T-cell (primary cell): ENCODE results near the gene GRIK4. TPM values are rescaled to one million over a fixed set of nuclear protein-coding genes. Genes with fewer than 3 reads are reported as not detected.

Experiments
- ATAC-seq, 4 experiments: fragments of 200-7000 bp in 3 of 4; fragments of 150-1000 bp in 1 of 4; cut with Tn5 transposase; replicated peaks in 1 of 4; 1 replicate in 3 of 4; 2 replicates in 1 of 4; pipeline ENCODE4 v1.10.0; 2021; ENCODE audit warnings: moderate library complexity in 3 of 4, mild to moderate bottlenecking in 2 of 4, moderate number of reproducible peaks in 1 of 4
- CTCF ChIA-PET, 2 donors: fragments of 300-600 bp; sonication (Branson Sonifier 250); formaldehyde crosslinking; loops; one replicate each; lab custom pipeline; 2022; ENCODE audit warnings: antibody characterized with exemption in 2 of 2; lab: Charles Lee
- POLR2A ChIA-PET, 2 donors: fragments of 300-600 bp; sonication (Branson Sonifier 250); formaldehyde crosslinking; loops; one replicate each; lab custom pipeline; 2022; ENCODE audit warnings: antibody characterized with exemption in 2 of 2; lab: Charles Lee
- DNase-seq, 35 experiments: peaks; one replicate each; pipeline versions ENCODE4 v3.0.0 to v3.0.0-alpha.2; 2013 to 2023
- H3K27ac ChIP-seq: one replicate; pipeline ENCODE4 v1.5.1; 2013; ENCODE audit warnings: low read length
- H3K27me3 ChIP-seq, 2 experiments: replicated peaks in 1 of 2; 1 replicate in 1 of 2; 2 replicates in 1 of 2; pipeline versions ENCODE4 v1.6.1 to v1.7.0; 2013; ENCODE audit warnings: low read length in 1 of 2, mixed read lengths in 1 of 2; ENCODE audit not compliant: control insufficient read depth in 2 of 2, insufficient read depth in 2 of 2; ENCODE audit errors: extremely low read depth in 1 of 2
- H3K36me3 ChIP-seq, 2 donors: 1 replicate in 1 of 2; 2 replicates in 1 of 2; pipeline versions ENCODE4 v1.6.1 to v1.7.0; 2013; ENCODE audit warnings: low read length in 1 of 2; ENCODE audit not compliant: control insufficient read depth in 2 of 2, insufficient read depth in 1 of 2; ENCODE audit errors: extremely low read depth in 1 of 2
- H3K4me1 ChIP-seq, 2 experiments: 1 replicate in 1 of 2; 2 replicates in 1 of 2; pipeline versions ENCODE4 v1.6.1 to v1.7.0; 2013; ENCODE audit warnings: low read length in 2 of 2, mixed read lengths in 1 of 2; ENCODE audit not compliant: insufficient read depth in 2 of 2, control insufficient read depth in 1 of 2; ENCODE audit errors: extremely low read depth in 1 of 2
- H3K4me3 ChIP-seq, 2 donors: 1 replicate in 1 of 2; 2 replicates in 1 of 2; pipeline versions ENCODE4 v1.5.1 to v1.7.0; 2013; ENCODE audit warnings: mild to moderate bottlenecking in 2 of 2, low read length in 1 of 2, moderate library complexity in 1 of 2; ENCODE audit not compliant: control insufficient read depth in 1 of 2; ENCODE audit errors: extremely low read depth in 1 of 2
- H3K9me3 ChIP-seq: 2 replicates; pipeline ENCODE4 v1.7.0; 2013
- H3K27ac Mint-ChIP-seq, 2 donors: one replicate each; pipeline ENCODE4 v1.8.0; 2020 to 2021; ENCODE audit warnings: mild to moderate bottlenecking in 2 of 2, mixed read lengths in 2 of 2
- H3K27me3 Mint-ChIP-seq, 2 donors: one replicate each; pipeline ENCODE4 v1.8.0; 2021 to 2022; ENCODE audit warnings: mixed read lengths in 2 of 2
- H3K36me3 Mint-ChIP-seq: one replicate; pipeline ENCODE4 v1.8.0; 2021; ENCODE audit warnings: mixed read lengths
- H3K4me1 Mint-ChIP-seq, 3 donors: one replicate each; pipeline ENCODE4 v1.8.0; 2020 to 2022; ENCODE audit warnings: mixed read lengths in 3 of 3, mild to moderate bottlenecking in 1 of 3
- H3K4me3 Mint-ChIP-seq, 3 donors: one replicate each; pipeline ENCODE4 v1.8.0; 2020 to 2022; ENCODE audit warnings: mild to moderate bottlenecking in 3 of 3, mixed read lengths in 3 of 3, moderate library complexity in 3 of 3
- H3K9me3 Mint-ChIP-seq, 3 donors: one replicate each; pipeline ENCODE4 v1.8.0; 2020 to 2022; ENCODE audit warnings: mixed read lengths in 3 of 3
- WGBS: methylation state at CpG from one replicate; pipeline ENCODE4 v1.1.5; 2013; ENCODE audit warnings: missing lambda C conversion rate; ENCODE audit not compliant: insufficient coverage; 5-methylcytosine and 5-hydroxymethylcytosine counted together
- total RNA-seq, 35 experiments: library from RNA in 6 of 35; stranded (reverse) in 6 of 35; fragments of 120-200 nt in 1 of 35; gene quantifications; one replicate each; pipeline versions ENCODE4 v1.2.1 to v1.2.4 and lab custom pipeline; 2013 to 2026

GRIK4 gene
- total RNA-seq, 5 donors from 2014 or later (not counting 1 experiment from before 2014, with no cell fraction given): 0.09 TPM; not detected in 4

DNA sequence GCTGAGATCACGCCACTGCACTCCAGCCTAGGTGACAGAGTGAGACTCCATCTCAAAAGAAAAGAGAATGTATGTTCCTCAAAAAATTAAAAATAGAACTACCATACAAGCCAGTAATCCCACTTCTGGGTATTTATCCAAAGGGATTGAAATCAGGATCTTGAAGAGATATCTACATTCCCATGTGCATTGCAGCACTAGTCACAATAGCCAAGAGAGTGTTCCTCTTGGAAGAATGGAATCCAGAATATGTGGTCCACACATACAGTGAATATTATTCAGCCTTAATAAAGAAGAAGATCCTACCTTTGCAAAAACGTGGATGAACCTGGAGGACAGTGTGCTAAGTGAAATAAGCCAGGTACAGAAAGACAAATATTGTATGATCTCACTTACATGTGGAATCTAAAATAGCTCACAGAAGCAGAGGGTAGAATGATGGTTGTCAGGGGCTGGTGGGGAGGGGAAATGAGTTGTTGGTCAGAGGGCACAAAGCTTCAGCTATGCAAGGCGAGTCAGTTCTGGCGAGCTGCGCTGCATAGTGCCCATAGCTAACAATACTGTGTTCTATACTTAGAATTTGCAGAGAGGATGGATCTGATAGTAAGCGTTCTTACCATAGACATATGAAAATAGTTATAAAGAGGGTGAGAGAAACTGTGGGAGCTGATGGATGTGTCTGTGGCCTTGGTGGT, 32.1 kb downstream of the GRIK4 start:
- H3K4me3 ChIP-seq: no peak overlapping the region
- peaks cover 0 to 32% of the 10 kb centered on the region in 2 experiments for H3K27me3 ChIP-seq
- H3K36me3 ChIP-seq: no peaks in the 10 kb centered on the region
- no peak for DNase-seq
- POLR2A ChIA-PET: no interaction called here
- no CpG with 5 or more reads among the region's 6 CpGs for WGBS
- no peaks in the 10 kb centered on the region for H3K36me3 Mint-ChIP-seq
- no peaks in the 10 kb centered on the region for H3K9me3 ChIP-seq
- H3K9me3 Mint-ChIP-seq: no peaks in the 10 kb centered on the region
- CTCF ChIA-PET: no interaction called here
- no peak for ATAC-seq
- peaks cover 0 to 7% (median 0%) of the 10 kb centered on the region in 3 donors for H3K4me1 Mint-ChIP-seq
- no peak overlapping the region for H3K27ac ChIP-seq
- H3K27me3 Mint-ChIP-seq: peaks cover 7 to 9% of the 10 kb centered on the region in 2 donors
- no peak overlapping the region for H3K27ac Mint-ChIP-seq
- no peaks in the 10 kb centered on the region for H3K4me1 ChIP-seq
- no peak overlapping the region for H3K4me3 Mint-ChIP-seq

DNA sequence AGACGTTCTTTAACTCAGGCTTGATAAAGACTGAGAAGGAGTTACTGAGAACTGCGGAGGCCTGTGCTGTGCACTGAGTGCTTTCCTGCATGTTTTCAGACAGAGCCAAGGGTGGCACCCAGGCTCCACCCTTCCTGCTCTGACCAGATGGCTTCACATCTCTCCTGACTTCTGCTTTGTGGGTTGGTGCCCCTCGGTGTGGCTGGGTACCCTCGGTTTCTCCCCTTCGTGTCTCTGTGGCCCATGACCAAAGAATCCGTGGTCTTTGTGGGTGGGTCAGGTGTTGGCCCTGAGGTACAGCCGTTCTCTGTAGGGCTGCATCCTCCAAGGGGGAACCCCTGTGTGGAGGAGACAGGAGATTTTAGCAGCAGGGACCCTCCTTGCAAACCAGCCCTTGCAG, 34.3 kb downstream of the GRIK4 start:
- no peaks in the 10 kb centered on the region for H3K4me1 ChIP-seq
- H3K27ac ChIP-seq: no peak overlapping the region
- no peaks in the 10 kb centered on the region for H3K9me3 Mint-ChIP-seq
- POLR2A ChIA-PET: no interaction called here
- H3K4me1 Mint-ChIP-seq: peaks cover 0 to 7% (median 0%) of the 10 kb centered on the region in 3 donors
- peaks cover 18 to 22% of the 10 kb centered on the region in 2 donors for H3K27me3 Mint-ChIP-seq
- no peak overlapping the region for H3K27ac Mint-ChIP-seq
- no peaks in the 10 kb centered on the region for H3K9me3 ChIP-seq
- peaks cover 0 to 34% of the 10 kb centered on the region in 2 experiments for H3K27me3 ChIP-seq
- ATAC-seq: no peak
- WGBS: 3% methylated on average over 5 of the region's 7 CpGs
- H3K36me3 Mint-ChIP-seq: no peaks in the 10 kb centered on the region
- no peaks in the 10 kb centered on the region for H3K36me3 ChIP-seq
- no peak overlapping the region for H3K4me3 Mint-ChIP-seq
- H3K4me3 ChIP-seq: no peak overlapping the region
- CTCF ChIA-PET: no interaction called here
- DNase-seq: peak in 1 of 35 experiments; percentile 6

DNA sequence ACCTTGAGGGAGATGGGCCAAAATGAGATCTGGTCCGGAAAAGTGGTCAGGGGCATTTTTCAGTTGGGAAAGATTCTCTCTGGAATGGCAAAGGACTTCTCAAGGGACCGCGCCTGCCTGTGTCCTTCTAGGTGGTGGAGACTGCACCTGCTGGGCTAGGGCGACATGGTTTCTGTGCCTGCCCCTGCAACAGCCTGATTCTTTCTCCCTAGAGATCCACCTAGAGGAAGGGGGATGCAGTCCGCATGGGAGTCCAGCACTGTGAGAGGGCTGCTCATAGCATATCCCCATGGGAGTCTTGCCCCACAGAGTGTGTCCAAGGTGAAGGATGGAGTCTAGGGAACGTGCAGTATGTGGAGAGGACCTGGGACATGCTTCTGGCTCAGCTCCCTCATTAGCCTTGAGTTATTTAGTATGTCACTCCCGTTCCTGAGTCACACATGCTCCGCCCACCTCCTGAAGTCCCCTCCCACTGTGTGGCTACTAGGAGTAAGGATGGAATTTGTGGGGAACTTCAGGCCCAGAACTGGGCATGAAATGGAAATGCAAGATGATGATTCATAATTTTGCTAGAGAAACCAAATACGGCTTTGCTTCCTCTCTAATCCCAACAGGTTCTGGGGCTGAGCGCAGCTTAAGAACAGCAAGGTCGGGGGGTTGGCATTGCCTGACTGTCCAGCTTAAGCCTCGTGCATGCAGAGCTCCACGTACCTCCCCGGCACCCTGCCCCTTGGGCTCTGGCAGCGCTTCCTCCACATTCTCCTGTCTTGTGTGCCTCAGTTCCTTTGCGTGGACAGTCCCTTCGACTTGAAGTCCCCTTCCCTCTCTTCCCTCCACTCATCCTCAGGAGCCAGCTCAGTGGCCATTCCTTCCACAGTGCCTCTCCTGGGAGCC, 35.0 kb downstream of the GRIK4 start:
- ATAC-seq: no peak
- Histone ChIP-seq H3K9me3 (no peaks in the 10 kb centered on the region), H3K4me1 (no peaks in the 10 kb centered on the region), H3K36me3 (no peaks in the 10 kb centered on the region), H3K27ac (no peak overlapping the region), H3K27me3 (peaks cover 0 to 30% of the 10 kb centered on the region in 2 experiments), H3K4me3 (no peak overlapping the region)
- H3K27ac Mint-ChIP-seq: no peak overlapping the region
- 91% methylated on average over 11 of the region's 17 CpGs for WGBS
- no peaks in the 10 kb centered on the region for H3K36me3 Mint-ChIP-seq
- H3K9me3 Mint-ChIP-seq: no peaks in the 10 kb centered on the region
- peaks cover 21 to 25% of the 10 kb centered on the region in 2 donors for H3K27me3 Mint-ChIP-seq
- POLR2A ChIA-PET: no interaction called here
- no peak for DNase-seq
- no peak overlapping the region for H3K4me3 Mint-ChIP-seq
- CTCF ChIA-PET: no interaction called here
- peaks cover 0 to 7% (median 0%) of the 10 kb centered on the region in 3 donors for H3K4me1 Mint-ChIP-seq

GRCh38 chr11:120547316-120547715, 35.8 kb downstream of the GRIK4 start:
- Histone ChIP-seq H3K27ac (no peak overlapping the region), H3K4me1 (no peaks in the 10 kb centered on the region), H3K27me3 (peaks cover 0 to 35% of the 10 kb centered on the region in 2 experiments), H3K9me3 (no peaks in the 10 kb centered on the region), H3K36me3 (no peaks in the 10 kb centered on the region), H3K4me3 (no peak overlapping the region)
- H3K36me3 Mint-ChIP-seq: no peaks in the 10 kb centered on the region
- 92% methylated on average over 9 of the region's 10 CpGs for WGBS
- no peaks in the 10 kb centered on the region for H3K9me3 Mint-ChIP-seq
- no peak overlapping the region for H3K4me3 Mint-ChIP-seq
- no peak overlapping the region for H3K27ac Mint-ChIP-seq
- ATAC-seq (no peak), DNase-seq (no peak)
- peaks cover 25 to 30% of the 10 kb centered on the region in 2 donors for H3K27me3 Mint-ChIP-seq
- CTCF ChIA-PET: no interaction called here
- POLR2A ChIA-PET: no interaction called here
- peaks cover 0 to 7% (median 0%) of the 10 kb centered on the region in 3 donors for H3K4me1 Mint-ChIP-seq

GRCh38 chr11:120547811-120548681, 36.5 kb downstream of the GRIK4 start:
- Histone ChIP-seq H3K36me3 (no peaks in the 10 kb centered on the region), H3K27ac (no peak overlapping the region), H3K4me1 (no peaks in the 10 kb centered on the region), H3K9me3 (no peaks in the 10 kb centered on the region), H3K4me3 (no peak overlapping the region), H3K27me3 (peaks cover 0 to 35% of the 10 kb centered on the region in 2 experiments)
- H3K27ac Mint-ChIP-seq: no peak overlapping the region
- H3K27me3 Mint-ChIP-seq: peaks cover 22 to 35% of the 10 kb centered on the region in 2 donors
- no peak for ATAC-seq
- POLR2A ChIA-PET: no interaction called here
- H3K9me3 Mint-ChIP-seq: no peaks in the 10 kb centered on the region
- CTCF ChIA-PET: no interaction called here
- no peak overlapping the region for H3K4me3 Mint-ChIP-seq
- WGBS: 71% methylated on average over 14 of the region's 15 CpGs
- no peaks in the 10 kb centered on the region for H3K36me3 Mint-ChIP-seq
- no peak for DNase-seq
- peaks cover 0 to 7% (median 0%) of the 10 kb centered on the region in 3 donors for H3K4me1 Mint-ChIP-seq

- Histone ChIP-seq H3K27ac (no peak overlapping the region), H3K36me3 (no peaks in the 10 kb centered on the region), H3K4me1 (no peaks in the 10 kb centered on the region), H3K4me3 (no peak overlapping the region), H3K9me3 (no peaks in the 10 kb centered on the region), H3K27me3 (peaks cover 0 to 35% of the 10 kb centered on the region in 2 experiments)
- ATAC-seq (no peak), DNase-seq (no peak)
- Mint-ChIP-seq H3K27me3 (peaks cover 22 to 35% of the 10 kb centered on the region in 2 donors), H3K36me3 (no peaks in the 10 kb centered on the region), H3K27ac (no peak overlapping the region), H3K9me3 (no peaks in the 10 kb centered on the region), H3K4me1 (peaks cover 0 to 7% (median 0%) of the 10 kb centered on the region in 3 donors), H3K4me3 (no peak overlapping the region)
- CTCF ChIA-PET: no interaction called here
- POLR2A ChIA-PET: no interaction called here
- WGBS: 81% methylated on average over 2 of the region's 6 CpGs
These were observed 37.2 kb downstream of the GRIK4 start for GRCh38 chr11:120548682-120549209.
